Breast epithelium (tissue), 3 donors: ENCODE results near the gene BMPER.

Source experiments
- POLR2AphosphoS5 ChIP-seq, 3 donors: sonication (generic); formaldehyde crosslinking; IDR thresholded peaks; one replicate each; pipeline ENCODE4 v1.6.1; 2017; ENCODE audit warnings: antibody characterized with exemption in 3 of 3
- TF ChIP-seq, protein P1 (sequence below), 3 donors: fragments of 450-650 bp; IDR thresholded peaks; one replicate each; pipeline ENCODE4 v1.5.1; 2016 to 2017; ENCODE audit warnings: antibody characterized with exemption in 3 of 3, mild to moderate bottlenecking in 3 of 3, moderate library complexity in 3 of 3

DNA sequence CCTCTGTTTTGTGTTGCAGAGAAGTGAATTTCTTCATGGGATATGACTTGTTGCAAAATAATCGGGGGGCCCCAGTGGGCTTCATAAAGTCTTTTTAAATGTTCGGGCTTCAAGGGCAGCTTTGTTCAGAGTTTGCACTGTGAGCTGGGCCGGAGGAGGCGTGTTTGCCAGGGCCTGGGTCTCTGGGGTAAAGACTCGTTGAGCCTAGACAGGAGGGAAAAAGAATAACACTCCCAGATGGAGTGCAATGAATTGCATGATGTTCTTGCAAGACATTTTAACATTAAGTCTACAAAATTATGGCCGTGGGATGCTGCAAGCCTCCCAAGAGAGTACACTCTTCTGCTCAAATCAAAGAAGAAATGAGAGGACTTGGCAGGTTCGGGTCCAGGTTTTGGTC, 23.6 kb downstream of the BMPER start:
- TF ChIP-seq POLR2AphosphoS5 (IDR thresholded peaks at IDR 0.05), result no peak
- TF ChIP-seq, protein P1, sequence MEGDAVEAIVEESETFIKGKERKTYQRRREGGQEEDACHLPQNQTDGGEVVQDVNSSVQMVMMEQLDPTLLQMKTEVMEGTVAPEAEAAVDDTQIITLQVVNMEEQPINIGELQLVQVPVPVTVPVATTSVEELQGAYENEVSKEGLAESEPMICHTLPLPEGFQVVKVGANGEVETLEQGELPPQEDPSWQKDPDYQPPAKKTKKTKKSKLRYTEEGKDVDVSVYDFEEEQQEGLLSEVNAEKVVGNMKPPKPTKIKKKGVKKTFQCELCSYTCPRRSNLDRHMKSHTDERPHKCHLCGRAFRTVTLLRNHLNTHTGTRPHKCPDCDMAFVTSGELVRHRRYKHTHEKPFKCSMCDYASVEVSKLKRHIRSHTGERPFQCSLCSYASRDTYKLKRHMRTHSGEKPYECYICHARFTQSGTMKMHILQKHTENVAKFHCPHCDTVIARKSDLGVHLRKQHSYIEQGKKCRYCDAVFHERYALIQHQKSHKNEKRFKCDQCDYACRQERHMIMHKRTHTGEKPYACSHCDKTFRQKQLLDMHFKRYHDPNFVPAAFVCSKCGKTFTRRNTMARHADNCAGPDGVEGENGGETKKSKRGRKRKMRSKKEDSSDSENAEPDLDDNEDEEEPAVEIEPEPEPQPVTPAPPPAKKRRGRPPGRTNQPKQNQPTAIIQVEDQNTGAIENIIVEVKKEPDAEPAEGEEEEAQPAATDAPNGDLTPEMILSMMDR (IDR thresholded peaks at IDR 0.05), result no peak
